LNCaP clone FGC (cell line): ENCODE results near the gene PPP6R1.

Experiments
- DNase-seq: peaks from one replicate; pipeline ENCODE4 v3.0.0-alpha.2; 2011; ENCODE audit warnings: low read depth
- H3K4me3 ChIP-seq: 2 replicates; pipeline ENCODE4 v1.5.1; 2011; ENCODE audit warnings: mild to moderate bottlenecking, low read depth, low read length, control low read depth
- TF ChIP-seq, protein P1 (sequence below): IDR thresholded peaks from 2 replicates; pipeline ENCODE4 v1.5.1; 2012; ENCODE audit warnings: mild to moderate bottlenecking; ENCODE audit not compliant: control insufficient read depth, insufficient read depth; ENCODE audit errors: extremely low read depth

The PPP6R1 gene

DNA sequence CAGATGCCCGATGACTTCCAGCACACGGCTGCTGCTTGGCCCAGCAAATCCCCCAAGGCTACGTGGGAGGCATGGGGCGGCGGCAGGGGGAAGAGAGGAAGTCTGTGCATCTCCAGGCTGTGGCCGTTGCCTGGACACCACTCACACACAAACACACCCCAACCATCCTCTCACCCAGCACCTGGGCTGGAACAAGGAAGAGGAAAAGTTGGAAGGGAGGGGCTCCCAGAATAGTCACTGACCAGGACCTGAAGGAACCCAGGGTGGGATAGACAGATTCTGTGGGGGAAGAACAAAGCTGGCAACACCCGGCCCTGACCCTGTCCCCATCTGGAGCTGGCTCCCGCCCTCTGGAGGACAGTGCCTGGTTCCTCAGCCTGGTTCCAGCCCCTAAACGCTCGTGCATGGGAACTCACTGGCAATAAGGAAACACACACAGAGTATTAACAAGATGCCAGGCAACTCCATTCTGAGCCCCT, 11.2 kb downstream of the PPP6R1 start:
- no peak overlapping the region for H3K4me3 ChIP-seq
- TF ChIP-seq, protein P1, sequence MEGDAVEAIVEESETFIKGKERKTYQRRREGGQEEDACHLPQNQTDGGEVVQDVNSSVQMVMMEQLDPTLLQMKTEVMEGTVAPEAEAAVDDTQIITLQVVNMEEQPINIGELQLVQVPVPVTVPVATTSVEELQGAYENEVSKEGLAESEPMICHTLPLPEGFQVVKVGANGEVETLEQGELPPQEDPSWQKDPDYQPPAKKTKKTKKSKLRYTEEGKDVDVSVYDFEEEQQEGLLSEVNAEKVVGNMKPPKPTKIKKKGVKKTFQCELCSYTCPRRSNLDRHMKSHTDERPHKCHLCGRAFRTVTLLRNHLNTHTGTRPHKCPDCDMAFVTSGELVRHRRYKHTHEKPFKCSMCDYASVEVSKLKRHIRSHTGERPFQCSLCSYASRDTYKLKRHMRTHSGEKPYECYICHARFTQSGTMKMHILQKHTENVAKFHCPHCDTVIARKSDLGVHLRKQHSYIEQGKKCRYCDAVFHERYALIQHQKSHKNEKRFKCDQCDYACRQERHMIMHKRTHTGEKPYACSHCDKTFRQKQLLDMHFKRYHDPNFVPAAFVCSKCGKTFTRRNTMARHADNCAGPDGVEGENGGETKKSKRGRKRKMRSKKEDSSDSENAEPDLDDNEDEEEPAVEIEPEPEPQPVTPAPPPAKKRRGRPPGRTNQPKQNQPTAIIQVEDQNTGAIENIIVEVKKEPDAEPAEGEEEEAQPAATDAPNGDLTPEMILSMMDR, result no peak
- DNase-seq, result no peak

DNA sequence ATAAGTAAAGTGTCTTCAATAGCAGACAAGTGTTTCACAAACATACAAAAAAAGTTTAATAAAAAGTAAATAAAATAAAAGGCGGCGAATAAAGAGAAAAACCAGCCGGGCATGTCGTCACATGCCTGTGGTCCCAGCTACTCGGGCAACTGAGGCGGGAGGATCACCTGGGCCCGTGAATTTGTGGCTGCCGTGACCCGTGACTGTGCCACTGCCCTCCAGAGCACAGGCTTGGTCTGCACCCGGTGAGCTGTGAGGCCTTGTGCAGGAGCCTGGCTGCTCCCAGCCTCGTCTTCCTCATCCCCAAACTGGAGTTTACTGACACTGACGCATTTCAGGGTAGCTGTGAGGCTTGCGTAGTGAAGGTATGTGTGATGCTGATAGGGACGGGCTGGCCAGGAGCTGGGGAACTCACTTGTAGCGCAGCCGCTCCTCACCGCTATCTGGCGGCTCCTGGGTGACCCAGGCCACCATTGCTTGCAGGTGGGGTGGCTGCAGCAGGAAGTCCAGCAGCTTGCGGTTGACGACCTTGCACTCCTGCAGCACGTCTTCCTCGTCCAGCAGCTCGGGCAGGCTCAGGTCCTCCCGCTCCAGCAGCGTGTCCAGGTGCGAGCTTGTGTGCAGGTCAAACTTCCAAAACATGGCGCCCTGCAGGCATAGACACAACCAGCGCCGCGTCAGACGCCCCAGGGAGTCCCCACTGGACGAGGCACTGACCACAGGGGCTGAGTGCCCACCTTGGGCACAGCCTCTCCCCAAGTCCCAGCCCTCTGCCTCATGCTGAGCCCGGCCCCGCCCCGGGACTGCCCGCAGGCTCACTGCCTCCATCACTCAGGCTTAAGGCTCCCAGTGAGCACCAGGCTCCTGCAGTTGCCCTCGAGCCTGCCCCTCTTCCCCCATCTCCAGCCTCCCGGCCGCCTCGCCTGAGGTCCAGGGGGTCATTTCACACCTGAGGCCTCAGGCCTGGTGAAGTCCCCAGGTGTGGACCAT, 12.1 kb downstream of the PPP6R1 start:
- H3K4me3 ChIP-seq, result no peak overlapping the region
- DNase-seq, result no peak
- TF ChIP-seq, protein P1, result no peak

DNA sequence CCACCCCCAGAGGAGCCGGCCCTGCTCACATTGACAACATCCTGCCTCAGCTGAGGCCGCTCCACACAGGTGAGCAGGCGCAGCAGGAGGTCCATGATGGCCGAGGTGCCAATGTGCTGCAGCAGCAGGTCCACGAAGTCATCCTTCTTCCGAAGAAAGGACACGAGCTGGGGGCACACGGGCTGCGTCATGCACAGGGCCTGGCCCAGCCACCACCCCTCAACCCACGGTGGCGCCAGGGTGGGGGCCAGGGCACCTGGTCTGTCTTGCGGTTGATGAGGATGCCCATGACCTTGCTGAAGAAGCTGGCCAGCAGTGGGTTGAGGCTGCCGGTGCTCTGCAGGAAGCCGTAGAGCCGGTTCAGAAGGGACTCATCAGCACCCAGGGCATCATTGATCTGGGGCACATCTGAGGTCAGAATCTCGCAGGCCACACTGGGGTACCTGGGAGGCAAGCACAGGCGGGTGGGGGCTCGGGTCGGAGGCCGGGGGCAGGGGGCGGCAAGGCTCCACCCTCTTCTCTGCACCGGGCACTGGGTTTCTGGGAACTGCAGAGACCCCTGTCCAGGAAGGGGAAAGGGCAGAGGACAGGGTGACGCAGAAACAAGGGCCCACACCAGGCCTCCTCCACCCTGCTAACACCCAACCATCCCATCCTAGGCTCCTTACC, 13.4 kb downstream of the PPP6R1 start:
- no peak for DNase-seq
- TF ChIP-seq, protein P1, result no peak

DNA sequence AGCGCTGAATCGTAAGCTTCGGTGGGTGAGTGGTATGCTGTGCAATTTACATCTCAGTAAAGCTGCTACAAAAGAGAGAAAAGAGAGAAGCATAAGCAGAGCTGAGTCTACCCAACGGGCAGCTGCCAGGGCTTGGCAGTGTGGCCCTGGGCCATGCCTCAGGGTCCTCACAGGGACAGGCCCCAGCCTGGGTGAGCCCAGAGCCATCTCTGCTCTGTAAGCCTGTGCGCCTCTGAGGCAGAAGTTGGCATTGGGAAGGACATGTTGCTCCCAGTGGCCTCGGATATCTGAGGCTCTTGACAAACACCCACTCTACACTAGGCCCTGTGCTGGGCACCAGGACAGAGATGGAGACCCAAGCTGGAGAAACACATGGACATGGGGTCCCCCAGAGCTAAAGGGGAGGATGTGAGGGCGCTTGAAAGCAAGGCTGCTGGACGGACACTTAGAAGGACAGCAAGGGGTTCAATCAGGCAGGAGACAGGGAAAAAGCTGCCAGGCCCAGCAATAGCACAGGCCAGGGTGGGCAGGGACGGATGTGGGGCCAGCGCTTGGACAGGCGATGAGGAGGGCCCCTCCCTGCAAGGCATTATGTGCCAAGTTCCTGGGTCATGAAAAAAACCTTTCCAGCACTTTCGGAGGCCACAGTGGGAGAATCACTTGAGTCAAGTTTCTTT, 14.7 kb downstream of the PPP6R1 start:
- DNase-seq, result no peak
- no peak overlapping the region for H3K4me3 ChIP-seq
- TF ChIP-seq, protein P1, result no peak

More for the DNA sequence above, 13.4 kb downstream of the PPP6R1 start:
- H3K4me3 ChIP-seq, result no peak overlapping the region

DNA sequence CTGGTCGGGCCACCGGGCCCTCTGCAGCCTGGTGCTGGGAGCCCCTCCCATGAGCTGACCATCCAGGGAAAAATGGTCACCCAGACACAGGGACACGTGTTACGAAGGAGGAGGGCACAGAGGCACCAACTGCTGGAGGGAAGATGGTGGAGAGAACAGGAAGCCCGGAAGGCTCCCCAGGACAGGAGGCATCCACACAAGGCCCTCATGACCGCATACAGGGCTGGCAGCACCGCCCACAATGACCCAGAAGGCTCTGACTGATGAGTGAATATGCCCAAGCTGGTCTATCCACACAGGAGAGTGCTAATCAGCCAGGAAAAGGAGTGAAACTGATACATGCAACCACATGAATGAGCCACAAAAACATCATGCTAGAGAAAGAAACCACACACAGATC, 16.3 kb downstream of the PPP6R1 start:
- TF ChIP-seq, protein P1, result no peak
- DNase-seq, result no peak
- H3K4me3 ChIP-seq, result no peak overlapping the region

DNA sequence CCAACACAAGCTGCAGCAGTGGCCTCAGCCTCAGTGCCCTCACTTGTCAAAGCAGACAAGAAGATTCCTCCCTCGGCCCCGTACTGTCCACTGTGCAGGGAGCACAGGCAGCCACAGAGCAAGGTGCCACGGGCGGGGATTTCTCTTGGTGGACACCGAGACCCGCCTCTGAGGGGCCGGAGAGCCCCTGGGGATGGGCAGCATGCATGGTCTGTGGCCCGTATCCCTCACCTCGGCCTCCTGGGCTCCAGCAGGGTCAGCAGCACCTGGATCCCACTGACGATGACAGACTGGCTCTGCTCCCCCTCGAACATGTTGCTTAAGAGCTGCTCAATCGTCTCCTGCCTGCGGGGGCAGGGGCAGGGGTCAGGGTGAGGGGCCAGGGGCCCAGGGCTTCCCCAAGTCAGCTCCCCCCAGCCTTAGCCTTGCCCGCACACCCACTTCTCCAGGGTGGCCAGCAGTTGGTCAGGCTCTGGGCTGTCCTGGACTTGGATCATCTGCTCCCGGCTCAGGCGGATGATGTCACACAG, 16.8 kb downstream of the PPP6R1 start:
- no peak for DNase-seq
- no peak overlapping the region for H3K4me3 ChIP-seq
- TF ChIP-seq, protein P1, result no peak
